Endodermal cell (in vitro differentiated cells): ENCODE results near the gene SH2D6. TPM values are rescaled to one million over a fixed set of nuclear protein-coding genes. Genes with fewer than 3 reads are reported as not detected.
"Not testable (repeated sequence)": the region's sequence is repeated elsewhere in the genome, so short reads cannot be mapped to it uniquely, and the experiment has no call there.

Source experiments
- DNase-seq: peaks from one replicate; pipeline ENCODE4 v3.0.0-alpha.2; 2017
- H3K27ac ChIP-seq: 2 replicates; pipeline ENCODE4 v1.5.1; 2013; ENCODE audit warnings: mild to moderate bottlenecking, low read depth, low read length, moderate library complexity
- H3K27me3 ChIP-seq: 2 replicates; pipeline ENCODE4 v1.6.1; 2013; ENCODE audit warnings: mild to moderate bottlenecking, low read length, moderate library complexity; ENCODE audit not compliant: insufficient read depth, control insufficient read depth, poor library complexity, severe bottlenecking
- H3K36me3 ChIP-seq: 2 replicates; pipeline ENCODE4 v1.7.0; 2013; ENCODE audit warnings: mild to moderate bottlenecking, low read length, moderate library complexity; ENCODE audit not compliant: control insufficient read depth, insufficient read depth
- H3K4me1 ChIP-seq: one replicate; pipeline ENCODE4 v1.7.0; 2013; ENCODE audit warnings: low read length; ENCODE audit not compliant: control insufficient read depth, insufficient read depth
- H3K4me3 ChIP-seq: 2 replicates; pipeline ENCODE4 v1.5.1; 2013; ENCODE audit warnings: mild to moderate bottlenecking, low read length, moderate library complexity
- H3K9ac ChIP-seq: 2 replicates; pipeline ENCODE4 v1.6.1; 2013; ENCODE audit warnings: mild to moderate bottlenecking, low read length, moderate library complexity; ENCODE audit not compliant: poor library complexity, severe bottlenecking; ENCODE audit errors: extremely low read depth
- H3K9me3 ChIP-seq: 2 replicates; pipeline ENCODE4 v1.6.1; 2013; ENCODE audit warnings: mild to moderate bottlenecking, low read length, moderate library complexity; ENCODE audit not compliant: control insufficient read depth
- H3K27ac Mint-ChIP-seq: 2 replicates; pipeline ENCODE4 v1.8.0; 2020; ENCODE audit warnings: mixed read lengths
- H3K27me3 Mint-ChIP-seq: 2 replicates; pipeline ENCODE4 v1.8.0; 2021; ENCODE audit warnings: mild to moderate bottlenecking, mixed read lengths; ENCODE audit not compliant: insufficient read depth
- H3K36me3 Mint-ChIP-seq: 2 replicates; pipeline ENCODE4 v1.8.0; 2020; ENCODE audit warnings: low read depth, mixed read lengths
- H3K4me1 Mint-ChIP-seq: 2 replicates; pipeline ENCODE4 v1.8.0; 2020; ENCODE audit warnings: mixed read lengths
- H3K4me3 Mint-ChIP-seq: 2 replicates; pipeline ENCODE4 v1.8.0; 2020; ENCODE audit warnings: mild to moderate bottlenecking, moderate library complexity, mixed read lengths
- H3K9me3 Mint-ChIP-seq: 2 replicates; pipeline ENCODE4 v1.8.0; 2020; ENCODE audit warnings: mild to moderate bottlenecking, mixed read lengths
- WGBS, 2 experiments: methylation state at CpG; one replicate each; pipeline versions ENCODE4 v1.1.5 to v1.1.7; 2013; ENCODE audit warnings: missing lambda C conversion rate in 2 of 2, mixed read lengths in 1 of 2; ENCODE audit not compliant: insufficient coverage in 1 of 2, insufficient read length in 1 of 2; 5-methylcytosine and 5-hydroxymethylcytosine counted together
- total RNA-seq, 2 donors: library from RNA; stranded (reverse); fragmentation: NEBNext Ultra II Directional in 1 of 2; extraction: Animal tissue kit (Norgen Biotek cat#: 25700) in 1 of 2; gene quantifications; 2 replicates in 1 of 2; 3 replicates in 1 of 2; pipeline ENCODE4 v1.2.1, GENCODE V29; 2021
- TF ChIP-seq, protein P1 (sequence below): fragments of 200-600 bp; sonication (generic); conservative IDR thresholded peaks from 2 replicates; pipeline ENCODE4 v1.5.0; 2021; ENCODE audit warnings: antibody characterized with exemption, mild to moderate bottlenecking

SH2D6 gene
- total RNA-seq, 2 donors from 2014 or later, result 0.68 to 1.1 TPM

DNA sequence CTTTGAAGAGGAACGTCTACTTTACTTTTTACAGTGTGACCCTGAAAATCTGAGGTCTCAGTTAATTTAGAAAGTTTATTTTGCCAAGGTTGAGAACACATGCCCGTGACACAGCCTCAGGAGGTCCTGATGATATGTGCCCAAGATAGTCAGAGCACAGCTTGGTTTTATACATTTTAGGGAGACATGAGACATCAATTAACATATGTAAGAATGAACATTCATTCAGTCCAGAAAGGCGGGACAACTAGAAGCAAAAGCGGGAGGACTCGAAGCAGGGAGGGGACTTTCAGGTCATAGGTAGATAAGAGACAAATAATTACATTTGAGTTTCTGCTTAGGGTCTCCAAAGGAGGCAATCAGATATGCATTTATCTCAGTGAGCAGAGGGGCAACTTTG lies 40.3 kb upstream of the SH2D6 start:
- Mint-ChIP-seq H3K27ac (no peak overlapping the region), H3K36me3 (peaks cover 42% of the 10 kb centered on the region), H3K4me1 (peaks cover 12% of the 10 kb centered on the region), H3K4me3 (no peak overlapping the region), H3K9me3 (peaks cover 42% of the 10 kb centered on the region), H3K27me3 (no peaks in the 10 kb centered on the region)
- Histone ChIP-seq H3K36me3 (peaks cover 18% of the 10 kb centered on the region), H3K4me1 (no peaks in the 10 kb centered on the region), H3K4me3 (peak overlapping the region; percentile 53), H3K9me3 (peaks cover 41% of the 10 kb centered on the region), H3K27me3 (no peaks in the 10 kb centered on the region), H3K9ac (no peak overlapping the region), H3K27ac (no peak overlapping the region)
- no peak for DNase-seq
- TF ChIP-seq, protein P1, sequence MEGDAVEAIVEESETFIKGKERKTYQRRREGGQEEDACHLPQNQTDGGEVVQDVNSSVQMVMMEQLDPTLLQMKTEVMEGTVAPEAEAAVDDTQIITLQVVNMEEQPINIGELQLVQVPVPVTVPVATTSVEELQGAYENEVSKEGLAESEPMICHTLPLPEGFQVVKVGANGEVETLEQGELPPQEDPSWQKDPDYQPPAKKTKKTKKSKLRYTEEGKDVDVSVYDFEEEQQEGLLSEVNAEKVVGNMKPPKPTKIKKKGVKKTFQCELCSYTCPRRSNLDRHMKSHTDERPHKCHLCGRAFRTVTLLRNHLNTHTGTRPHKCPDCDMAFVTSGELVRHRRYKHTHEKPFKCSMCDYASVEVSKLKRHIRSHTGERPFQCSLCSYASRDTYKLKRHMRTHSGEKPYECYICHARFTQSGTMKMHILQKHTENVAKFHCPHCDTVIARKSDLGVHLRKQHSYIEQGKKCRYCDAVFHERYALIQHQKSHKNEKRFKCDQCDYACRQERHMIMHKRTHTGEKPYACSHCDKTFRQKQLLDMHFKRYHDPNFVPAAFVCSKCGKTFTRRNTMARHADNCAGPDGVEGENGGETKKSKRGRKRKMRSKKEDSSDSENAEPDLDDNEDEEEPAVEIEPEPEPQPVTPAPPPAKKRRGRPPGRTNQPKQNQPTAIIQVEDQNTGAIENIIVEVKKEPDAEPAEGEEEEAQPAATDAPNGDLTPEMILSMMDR, result no peak
- WGBS, 2 experiments, result 79 to 100% methylated on average over 5 of the region's 5 CpGs

GRCh38 chr2:85380048-85380447 lies 38.5 kb upstream of the SH2D6 start:
- Histone ChIP-seq H3K9ac (no peak overlapping the region), H3K4me3 (peak overlapping the region; percentile 51), H3K9me3 (peaks cover 37% of the 10 kb centered on the region), H3K27me3 (no peaks in the 10 kb centered on the region), H3K27ac (no peak overlapping the region), H3K4me1 (peaks cover 3% of the 10 kb centered on the region), H3K36me3 (peaks cover 18% of the 10 kb centered on the region)
- H3K27me3 Mint-ChIP-seq, result no peaks in the 10 kb centered on the region
- 81 to 92% methylated on average over 1 of the region's 1 CpG for WGBS, 2 experiments
- TF ChIP-seq, protein P1, result no peak
- H3K9me3 Mint-ChIP-seq, result peaks cover 35% of the 10 kb centered on the region
- no peak overlapping the region for H3K27ac Mint-ChIP-seq
- no peak overlapping the region for H3K4me3 Mint-ChIP-seq
- no peak for DNase-seq
- H3K36me3 Mint-ChIP-seq, result peaks cover 34% of the 10 kb centered on the region
- H3K4me1 Mint-ChIP-seq, result peaks cover 29% of the 10 kb centered on the region

- H3K27me3 Mint-ChIP-seq, H3K4me3 ChIP-seq, H3K4me1 ChIP-seq, DNase-seq, H3K27me3 ChIP-seq, H3K4me3 Mint-ChIP-seq, H3K9ac ChIP-seq, H3K27ac ChIP-seq, H3K27ac Mint-ChIP-seq: not testable (repeated sequence)
- H3K9me3 Mint-ChIP-seq, result peaks cover 35% of the 10 kb centered on the region
- peaks cover 35% of the 10 kb centered on the region for H3K4me1 Mint-ChIP-seq
- peaks cover 29% of the 10 kb centered on the region for H3K36me3 ChIP-seq
- peaks cover 40% of the 10 kb centered on the region for H3K36me3 Mint-ChIP-seq
- H3K9me3 ChIP-seq, result peaks cover 37% of the 10 kb centered on the region
- WGBS, 2 experiments, result 92 to 95% methylated on average over 4 to 5 of the region's 5 CpGs
Observed at GRCh38 chr2:85383151-85383550, 35.4 kb upstream of the SH2D6 start.

DNA sequence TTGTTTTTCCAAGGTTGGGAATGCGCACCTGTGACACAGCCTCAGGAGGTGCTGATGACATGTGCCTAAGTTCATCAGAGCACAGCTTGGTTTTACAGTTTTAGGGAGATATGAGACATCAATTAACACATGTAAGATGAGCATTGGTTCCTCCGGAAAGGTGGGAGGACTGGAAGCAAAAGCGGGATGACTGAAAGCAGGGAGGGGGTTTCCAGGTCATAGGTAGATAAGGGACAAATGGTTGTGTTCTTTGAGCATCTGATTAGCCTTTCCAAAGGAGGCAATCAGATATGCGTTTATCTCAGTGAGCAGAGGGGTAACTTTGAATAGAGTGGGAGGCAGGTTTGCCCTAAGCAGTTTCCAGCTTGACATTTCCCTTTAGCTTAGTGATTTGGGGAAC lies 34.7 kb upstream of the SH2D6 start:
- Histone ChIP-seq H3K27ac (no peak overlapping the region), H3K4me1 (peaks cover 3% of the 10 kb centered on the region), H3K36me3 (peaks cover 29% of the 10 kb centered on the region), H3K9me3 (peaks cover 35% of the 10 kb centered on the region), H3K27me3 (no peaks in the 10 kb centered on the region), H3K4me3 (no peak overlapping the region), H3K9ac (no peak overlapping the region)
- peaks cover 34% of the 10 kb centered on the region for H3K9me3 Mint-ChIP-seq
- TF ChIP-seq, protein P1, result no peak
- peaks cover 40% of the 10 kb centered on the region for H3K36me3 Mint-ChIP-seq
- H3K4me3 Mint-ChIP-seq, result no peak overlapping the region
- WGBS, 2 experiments, result 73 to 97% methylated on average over 4 of the region's 4 CpGs
- H3K4me1 Mint-ChIP-seq, result peaks cover 28% of the 10 kb centered on the region
- H3K27me3 Mint-ChIP-seq, result no peaks in the 10 kb centered on the region
- peak overlapping the region; percentile 4 for H3K27ac Mint-ChIP-seq
- DNase-seq, result no peak
